ENCODE measurements around the gene TRAPPC14. TPM values are rescaled to one million over a fixed set of nuclear protein-coding genes. Genes with fewer than 3 reads are reported as not detected.

TRAPPC14 gene
- total RNA-seq, 1 experiment from 2014 or later: 19.2 TPM

DNA sequence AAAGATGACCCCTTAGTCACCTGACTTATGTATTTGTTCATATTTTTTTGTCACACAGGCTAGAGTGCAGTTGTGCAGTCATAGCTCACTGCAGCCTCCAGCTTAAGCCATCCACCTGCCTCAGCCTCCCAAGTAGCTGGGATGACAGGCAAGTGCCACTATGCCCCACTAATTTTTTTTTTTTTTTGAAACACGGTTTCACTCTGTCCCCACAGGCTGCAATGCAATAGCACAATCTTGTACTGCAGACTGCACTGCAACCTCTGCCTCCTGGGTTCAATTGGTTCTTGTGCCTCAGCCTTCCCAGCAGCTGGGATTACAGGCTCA lies 29.9 kb downstream of the TRAPPC14 start:
- CTCF ChIA-PET: interaction anchor here (0.9 kb wide), 1 partner anchor 279 kb away, joined by 7 read pairs; no protein-coding TSS in a partner anchor
- Histone ChIP-seq H3K4me3 (ENCODE audit: low read length) (no peak overlapping the region), H4K20me1 (ENCODE audit: low read length) (no peaks in the 10 kb centered on the region), H3K27me3 (ENCODE audit: low read length) (no peaks in the 10 kb centered on the region), H2AFZ (ENCODE audit: low read length) (no peak overlapping the region), H3K27ac (ENCODE audit: low read length) (no peak overlapping the region), H3K9me3 (ENCODE audit: low read length) (no peaks in the 10 kb centered on the region), H3K9ac (ENCODE audit: low read length) (no peak overlapping the region), H3K4me2 (ENCODE audit: low read length) (peak overlapping the region; percentile 93), H3K9me2 (replicated peaks; ENCODE audit: low read length) (no peaks in the 10 kb centered on the region), H3F3A (ENCODE audit: low read length, unreplicated experiment) (no peaks in the 10 kb centered on the region), H3K36me3 (ENCODE audit: low read depth, low read length) (no peaks in the 10 kb centered on the region), H3K4me1 (ENCODE audit: insufficient read depth, low read length) (0 out of 2 replicates have a peak, but pooled peaks cover 4% of the 10 kb centered on the region), H3K79me2 (ENCODE audit: low read length) (0 out of 2 replicates have a peak, but pooled peaks cover 5% of the 10 kb centered on the region)
- no TSS peak for BruUV-seq (replicated peaks)
- no peak for ATAC-seq
- no peak for TF ChIP-seq EZH2phosphoT487 (IDR thresholded peaks at IDR 0.05; ENCODE audit: borderline replicate concordance, low read length)
- TF ChIP-seq, protein P1, sequence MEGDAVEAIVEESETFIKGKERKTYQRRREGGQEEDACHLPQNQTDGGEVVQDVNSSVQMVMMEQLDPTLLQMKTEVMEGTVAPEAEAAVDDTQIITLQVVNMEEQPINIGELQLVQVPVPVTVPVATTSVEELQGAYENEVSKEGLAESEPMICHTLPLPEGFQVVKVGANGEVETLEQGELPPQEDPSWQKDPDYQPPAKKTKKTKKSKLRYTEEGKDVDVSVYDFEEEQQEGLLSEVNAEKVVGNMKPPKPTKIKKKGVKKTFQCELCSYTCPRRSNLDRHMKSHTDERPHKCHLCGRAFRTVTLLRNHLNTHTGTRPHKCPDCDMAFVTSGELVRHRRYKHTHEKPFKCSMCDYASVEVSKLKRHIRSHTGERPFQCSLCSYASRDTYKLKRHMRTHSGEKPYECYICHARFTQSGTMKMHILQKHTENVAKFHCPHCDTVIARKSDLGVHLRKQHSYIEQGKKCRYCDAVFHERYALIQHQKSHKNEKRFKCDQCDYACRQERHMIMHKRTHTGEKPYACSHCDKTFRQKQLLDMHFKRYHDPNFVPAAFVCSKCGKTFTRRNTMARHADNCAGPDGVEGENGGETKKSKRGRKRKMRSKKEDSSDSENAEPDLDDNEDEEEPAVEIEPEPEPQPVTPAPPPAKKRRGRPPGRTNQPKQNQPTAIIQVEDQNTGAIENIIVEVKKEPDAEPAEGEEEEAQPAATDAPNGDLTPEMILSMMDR (conservative IDR thresholded peaks at IDR 0.05; ENCODE audit: low read depth, low read length): no peak
- TF ChIP-seq EZH2 (IDR thresholded peaks at IDR 0.05; ENCODE audit: low read length, unreplicated experiment): no peak
- no peak for DNase-seq
- intact Hi-C loops (cut with micrococcal nuclease): loop anchor here (5.0 kb wide), 1 partner anchor 46 kb away; the partner anchor contains the start of gene ZNF3
- POLR2A ChIA-PET (ENCODE audit: unreplicated experiment): interaction anchor here (0.6 kb wide), 2 partner anchors 84 to 1249 kb away, joined by 4 to 18 read pairs; no protein-coding TSS in a partner anchor

- peak; percentile 14 for DNase-seq
- no peaks in the 10 kb centered on the region for H4K20me1 ChIP-seq (ENCODE audit: low read length)
- ChIA-PET CTCF (no interaction called here), POLR2A (ENCODE audit: unreplicated experiment) (interaction anchor here (0.6 kb wide), 1 partner anchor 1248 kb away, joined by 4 read pairs; no protein-coding TSS in a partner anchor)
- H3K9ac ChIP-seq (ENCODE audit: low read length): peak overlapping the region; percentile 91
- no peaks in the 10 kb centered on the region for H3K9me3 ChIP-seq (ENCODE audit: low read length)
- H3K4me2 ChIP-seq (ENCODE audit: low read length): peak overlapping the region; percentile 93
- H3K4me1 ChIP-seq (ENCODE audit: insufficient read depth, low read length): 0 out of 2 replicates have a peak, but pooled peaks cover 4% of the 10 kb centered on the region
- H3K79me2 ChIP-seq (ENCODE audit: low read length): 0 out of 2 replicates have a peak, but pooled peaks cover 5% of the 10 kb centered on the region
- H3F3A ChIP-seq (ENCODE audit: low read length, unreplicated experiment): no peaks in the 10 kb centered on the region
- H3K27ac ChIP-seq (ENCODE audit: low read length): no peak overlapping the region
- H2AFZ ChIP-seq (ENCODE audit: low read length): peak overlapping the region; percentile 84
- TSS peak; percentile 32 for BruUV-seq (replicated peaks)
- TF ChIP-seq, protein P1 (conservative IDR thresholded peaks at IDR 0.05; ENCODE audit: low read depth, low read length): no peak
- no peak for TF ChIP-seq EZH2 (IDR thresholded peaks at IDR 0.05; ENCODE audit: low read length, unreplicated experiment)
- TF ChIP-seq EZH2phosphoT487 (IDR thresholded peaks at IDR 0.05; ENCODE audit: borderline replicate concordance, low read length): no peak
- H3K27me3 ChIP-seq (ENCODE audit: low read length): no peaks in the 10 kb centered on the region
- intact Hi-C loops (cut with micrococcal nuclease): loop anchor here (5.0 kb wide), 1 partner anchor 46 kb away; the partner anchor contains the start of gene ZNF3
- H3K9me2 ChIP-seq (replicated peaks; ENCODE audit: low read length): no peaks in the 10 kb centered on the region
- H3K36me3 ChIP-seq (ENCODE audit: low read depth, low read length): no peaks in the 10 kb centered on the region
- ATAC-seq: peak; percentile 27
- peak overlapping the region; percentile 80 for H3K4me3 ChIP-seq (ENCODE audit: low read length)
Measured at GRCh38 chr7:100127866-100128636, 30.5 kb downstream of the TRAPPC14 start.
